Activated CD8-positive, alpha-beta T cell treated with anti-CD3 and anti-CD28 coated beads, Interleukin-2, amount 10 ng/mL, durations not matched to agents 7 days and 5 days (primary cell): Measurements from ENCODE around the gene FLACC1. TPM values are rescaled to one million over a fixed set of nuclear protein-coding genes. Genes with fewer than 3 reads are reported as not detected.
"Not testable (repeated sequence)": the region's sequence is repeated elsewhere in the genome, so short reads cannot be mapped to it uniquely, and the experiment has no call there.

Experiments used
- ATAC-seq: fragments of 150-1000 bp; cut with Tn5 transposase; one replicate; pipeline ENCODE4 v1.10.0; 2021; ENCODE audit warnings: moderate library complexity
- CTCF ChIA-PET: fragments of 350-600 bp; sonication (Branson Sonifier 250); formaldehyde crosslinking; loops from one replicate; lab custom pipeline; 2021; ENCODE audit warnings: antibody characterized with exemption; lab: Charles Lee
- POLR2A ChIA-PET: fragments of 350-600 bp; sonication (Branson Sonifier 250); formaldehyde crosslinking; loops from one replicate; lab custom pipeline; 2021; ENCODE audit warnings: antibody characterized with exemption; lab: Charles Lee
- DNase-seq: peaks from one replicate; pipeline ENCODE4 v3.0.0-alpha.2; 2020
- H3K27ac Mint-ChIP-seq: one replicate; pipeline ENCODE4 v1.8.0; 2021; ENCODE audit warnings: mild to moderate bottlenecking, mixed read lengths
- H3K27me3 Mint-ChIP-seq: one replicate; pipeline ENCODE4 v1.8.0; 2021; ENCODE audit warnings: low read depth, mixed read lengths
- H3K36me3 Mint-ChIP-seq: one replicate; pipeline ENCODE4 v1.8.0; 2021; ENCODE audit warnings: low read depth, mixed read lengths
- H3K4me1 Mint-ChIP-seq: one replicate; pipeline ENCODE4 v1.8.0; 2021; ENCODE audit warnings: low read depth, mixed read lengths
- H3K4me3 Mint-ChIP-seq: one replicate; pipeline ENCODE4 v1.8.0; 2021; ENCODE audit warnings: mild to moderate bottlenecking, mixed read lengths
- H3K9me3 Mint-ChIP-seq: one replicate; pipeline ENCODE4 v1.8.0; 2022; ENCODE audit warnings: mixed read lengths; ENCODE audit not compliant: insufficient read depth
- total RNA-seq, 2 experiments: library from RNA; stranded (reverse); gene quantifications; one replicate each; pipeline ENCODE4 v1.2.3, GENCODE V29; 2021

Gene FLACC1
- total RNA-seq, 2 experiments from 2014 or later = 2.8 to 3.0 TPM

DNA sequence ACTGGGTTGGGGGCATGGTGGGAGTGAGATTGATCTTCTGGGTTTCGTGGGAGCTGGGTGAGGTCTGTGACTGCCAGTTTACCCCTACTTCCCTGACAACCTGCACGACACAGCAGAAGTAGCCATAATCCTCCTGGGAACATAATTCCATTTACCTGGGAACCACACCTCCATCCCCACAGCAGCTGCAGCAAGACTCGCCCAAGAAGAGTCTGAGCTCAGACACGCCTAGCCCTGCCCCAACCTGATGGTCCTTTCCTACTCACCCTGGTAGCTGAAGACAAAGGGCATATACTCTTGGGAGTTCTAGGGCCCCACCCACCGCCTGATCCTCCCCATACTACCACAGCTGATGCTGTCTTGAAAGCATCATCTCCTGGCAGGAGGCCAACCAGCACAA is 43.8 kb downstream of the FLACC1 start:
- DNase-seq = no peak
- Mint-ChIP-seq H3K4me1 (no peaks in the 10 kb centered on the region), H3K4me3 (no peak overlapping the region), H3K9me3 (peaks cover 30% of the 10 kb centered on the region), H3K36me3 (peaks cover 44% of the 10 kb centered on the region), H3K27me3 (no peaks in the 10 kb centered on the region), H3K27ac (no peak overlapping the region)
- POLR2A ChIA-PET = no interaction called here
- no peak for ATAC-seq
- CTCF ChIA-PET = interaction anchor here (1.2 kb wide), 1 partner anchor 29 kb away, joined by 3 read pairs; no protein-coding TSS in a partner anchor

DNA sequence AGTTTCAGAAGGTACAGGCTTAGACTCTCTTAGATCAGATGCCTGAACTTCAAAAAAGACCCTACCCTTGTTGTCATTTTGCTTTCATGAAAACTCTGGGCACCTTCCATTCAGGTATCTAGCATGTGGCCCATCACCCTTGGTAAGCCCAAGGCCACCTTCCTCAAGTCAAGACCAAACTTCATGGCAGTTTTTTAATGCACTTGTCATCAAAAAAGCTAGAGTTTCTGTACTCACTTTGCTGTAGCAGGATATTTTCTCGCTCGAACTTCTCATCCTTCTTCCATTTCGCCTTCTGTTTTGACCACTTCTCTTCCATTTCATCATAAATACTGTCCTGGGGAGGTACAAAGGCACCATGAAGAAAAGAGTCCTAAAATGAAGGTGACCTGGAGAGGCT is 48.2 kb downstream of the FLACC1 start:
- Mint-ChIP-seq H3K4me1 (no peaks in the 10 kb centered on the region), H3K4me3 (no peak overlapping the region), H3K27me3 (no peaks in the 10 kb centered on the region), H3K36me3 (peaks cover 66% of the 10 kb centered on the region), H3K9me3 (peaks cover 22% of the 10 kb centered on the region), H3K27ac (no peak overlapping the region)
- DNase-seq (no peak), ATAC-seq (no peak)
- CTCF ChIA-PET = no interaction called here
- POLR2A ChIA-PET = interaction anchor here (1.1 kb wide), 1 partner anchor 10 kb away, joined by 3 read pairs; no protein-coding TSS in a partner anchor

DNA sequence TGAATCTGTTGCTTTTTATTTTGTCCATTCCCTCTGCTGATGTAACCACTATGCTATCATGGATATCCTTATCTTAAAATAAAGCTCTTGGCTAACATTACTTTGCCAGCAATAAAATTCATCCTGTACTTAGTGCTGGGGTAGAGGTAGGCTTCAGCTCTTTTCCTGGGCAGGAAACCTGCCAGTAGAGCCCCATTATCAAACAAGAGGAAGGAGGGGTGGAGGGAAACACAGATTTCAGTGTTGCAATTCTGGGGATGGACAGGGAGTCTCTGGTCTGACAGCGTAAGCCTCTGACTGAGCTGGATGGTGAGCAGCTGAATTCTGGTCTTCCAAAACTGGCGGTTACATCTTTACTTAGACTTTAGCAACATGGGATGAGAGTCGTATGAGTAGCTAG is 49.3 kb downstream of the FLACC1 start:
- ChIA-PET CTCF (interaction anchor here (1.2 kb wide), 1 partner anchor 36 kb away, joined by 3 read pairs; no protein-coding TSS in a partner anchor), POLR2A (no interaction called here)
- DNase-seq (no peak), ATAC-seq (no peak)
- H3K27ac Mint-ChIP-seq = no peak overlapping the region
- H3K27me3 Mint-ChIP-seq = no peaks in the 10 kb centered on the region
- peaks cover 61% of the 10 kb centered on the region for H3K36me3 Mint-ChIP-seq
- H3K4me1 Mint-ChIP-seq = no peaks in the 10 kb centered on the region
- no peak overlapping the region for H3K4me3 Mint-ChIP-seq
- peaks cover 22% of the 10 kb centered on the region for H3K9me3 Mint-ChIP-seq

DNA sequence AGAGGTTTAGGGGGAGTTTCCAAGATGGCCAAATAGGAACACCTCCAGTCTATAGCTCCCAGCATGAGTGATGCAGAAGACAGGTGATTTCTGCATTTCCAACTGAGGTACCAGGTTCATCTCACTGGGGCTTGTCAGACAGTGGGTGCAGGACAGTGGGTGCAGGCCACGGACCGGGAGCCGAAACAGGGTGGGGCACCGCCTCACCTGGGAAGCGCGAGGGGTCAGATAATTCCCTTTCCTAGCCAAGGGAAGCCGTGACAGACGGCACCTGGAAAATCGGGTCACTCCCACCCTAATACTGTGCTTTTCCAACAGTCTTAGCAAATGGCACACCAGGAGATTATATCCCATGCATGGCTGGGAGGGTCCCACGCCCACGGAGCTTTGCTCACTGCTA is 57.2 kb downstream of the FLACC1 start:
- H3K4me3 Mint-ChIP-seq, ATAC-seq, DNase-seq, H3K9me3 Mint-ChIP-seq, H3K4me1 Mint-ChIP-seq, H3K27ac Mint-ChIP-seq, H3K27me3 Mint-ChIP-seq, POLR2A ChIA-PET: not testable (repeated sequence)
- H3K36me3 Mint-ChIP-seq = peaks cover 67% of the 10 kb centered on the region
- CTCF ChIA-PET = interaction anchor here (1.5 kb wide), 1 partner anchor 67 kb away, joined by 5 read pairs; no protein-coding TSS in a partner anchor

DNA sequence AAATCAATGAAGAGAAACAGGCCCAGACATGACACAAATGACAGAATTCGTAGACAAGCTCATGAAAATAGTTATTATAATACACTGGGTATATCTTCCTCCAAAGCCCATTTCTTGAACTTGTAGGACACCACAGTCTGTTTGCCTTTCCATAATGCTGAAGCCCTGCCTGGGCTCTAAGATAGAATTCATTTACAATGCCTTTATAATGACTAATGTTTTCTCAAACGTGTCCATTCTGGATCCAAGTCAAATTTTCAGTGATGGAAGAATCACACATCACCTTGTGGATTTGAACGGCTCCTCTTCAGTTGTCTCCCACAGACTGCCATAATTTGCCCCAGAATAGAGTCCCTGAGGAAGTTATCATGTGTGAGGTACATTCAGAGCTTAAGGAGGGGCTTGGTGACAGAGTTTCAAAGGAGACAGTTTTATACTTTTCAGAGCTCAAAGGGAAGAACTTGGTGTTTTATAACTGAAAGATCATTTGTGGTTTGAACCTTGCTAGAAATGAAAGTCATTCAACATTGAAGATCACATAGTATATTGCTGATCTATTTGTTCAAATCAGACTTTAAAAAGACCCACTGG is 58.6 kb downstream of the FLACC1 start:
- Mint-ChIP-seq H3K4me3 (no peak overlapping the region), H3K27ac (no peak overlapping the region), H3K9me3 (peaks cover 7% of the 10 kb centered on the region), H3K36me3 (peaks cover 66% of the 10 kb centered on the region), H3K27me3 (no peaks in the 10 kb centered on the region), H3K4me1 (no peaks in the 10 kb centered on the region)
- ATAC-seq (no peak), DNase-seq (no peak)
- ChIA-PET CTCF (interaction anchor here (0.8 to 1.5 kb wide), 5 partner anchors 9 to 146 kb away, joined by 3 to 6 read pairs (median 4); no protein-coding TSS in a partner anchor), POLR2A (interaction anchor here (0.8 to 1.1 kb wide), 2 partner anchors 10 to 12 kb away, joined by 3 read pairs; no protein-coding TSS in a partner anchor)

DNA sequence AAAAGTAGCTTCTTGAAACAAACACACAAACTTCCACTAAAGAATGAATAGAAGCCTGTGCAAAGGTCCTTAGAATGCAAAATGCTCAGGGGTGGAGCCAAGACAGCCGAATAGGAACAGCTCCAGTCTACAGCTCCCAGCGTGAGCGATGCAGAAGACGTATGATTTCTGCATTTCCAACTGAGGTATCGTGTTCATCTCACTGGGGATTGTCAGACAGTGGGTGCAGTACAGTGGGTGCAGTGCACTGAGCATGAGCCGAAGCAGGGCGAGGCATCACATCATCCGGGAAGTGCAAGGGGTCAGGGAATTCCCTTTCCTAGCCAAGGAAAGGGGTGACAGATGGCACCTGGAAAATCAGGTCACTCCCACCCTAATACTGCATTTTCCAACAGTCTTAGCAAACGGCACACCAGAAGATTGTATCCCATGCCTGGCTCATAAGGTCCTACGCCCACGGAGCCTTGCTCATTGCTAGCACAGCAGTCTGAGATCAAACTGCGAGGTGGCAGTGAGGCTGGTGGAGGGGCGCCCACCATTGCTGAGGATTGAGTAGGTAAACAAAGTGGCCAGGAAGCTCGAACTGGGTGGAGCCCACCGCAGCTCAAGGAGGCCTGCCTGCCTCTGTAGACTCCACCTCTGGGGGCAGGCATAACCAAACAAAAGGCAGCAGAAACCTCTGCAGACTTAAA is 66.5 kb downstream of the FLACC1 start:
- H3K27ac Mint-ChIP-seq, ATAC-seq, DNase-seq, POLR2A ChIA-PET, H3K4me3 Mint-ChIP-seq, H3K27me3 Mint-ChIP-seq, H3K4me1 Mint-ChIP-seq: not testable (repeated sequence)
- H3K9me3 Mint-ChIP-seq = peaks cover 11% of the 10 kb centered on the region
- CTCF ChIA-PET = interaction anchor here (0.7 kb wide), 1 partner anchor 16 kb away, joined by 3 read pairs; no protein-coding TSS in a partner anchor
- peaks cover 83% of the 10 kb centered on the region for H3K36me3 Mint-ChIP-seq

DNA sequence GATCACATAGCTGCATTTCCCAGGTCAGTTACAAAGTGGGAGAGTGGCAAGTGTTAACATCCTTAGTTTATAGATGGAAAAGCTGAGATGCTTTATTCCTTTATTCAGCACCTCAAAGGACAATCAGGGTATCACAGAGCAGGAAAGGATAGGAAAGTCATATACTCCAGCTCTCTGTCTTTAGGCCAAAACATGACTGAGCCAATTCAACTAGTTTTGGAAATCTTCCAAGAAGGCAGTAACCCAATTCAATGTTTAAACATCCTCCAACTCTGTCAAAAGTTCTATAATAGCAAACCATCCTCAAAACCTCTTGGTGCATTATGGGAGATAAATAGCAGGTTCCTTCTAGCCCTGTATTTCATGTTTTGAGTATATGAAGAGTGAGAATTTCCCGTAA is 71.6 kb downstream of the FLACC1 start:
- H3K4me3 Mint-ChIP-seq = no peak overlapping the region
- no peaks in the 10 kb centered on the region for H3K27me3 Mint-ChIP-seq
- CTCF ChIA-PET = interaction anchor here (0.6 to 1.2 kb wide), 3 partner anchors 52 to 102 kb away, joined by 3 read pairs; partner anchors contain the start of gene CASP10
- H3K36me3 Mint-ChIP-seq = peaks cover 63% of the 10 kb centered on the region
- no peak overlapping the region for H3K27ac Mint-ChIP-seq
- no peak for DNase-seq
- ATAC-seq = no peak
- no peaks in the 10 kb centered on the region for H3K9me3 Mint-ChIP-seq
- POLR2A ChIA-PET = interaction anchor here (0.9 to 1.1 kb wide), 2 partner anchors 25 to 52 kb away, joined by 3 to 4 read pairs; partner anchors contain the start of gene CASP8
- peaks cover 8% of the 10 kb centered on the region for H3K4me1 Mint-ChIP-seq

DNA sequence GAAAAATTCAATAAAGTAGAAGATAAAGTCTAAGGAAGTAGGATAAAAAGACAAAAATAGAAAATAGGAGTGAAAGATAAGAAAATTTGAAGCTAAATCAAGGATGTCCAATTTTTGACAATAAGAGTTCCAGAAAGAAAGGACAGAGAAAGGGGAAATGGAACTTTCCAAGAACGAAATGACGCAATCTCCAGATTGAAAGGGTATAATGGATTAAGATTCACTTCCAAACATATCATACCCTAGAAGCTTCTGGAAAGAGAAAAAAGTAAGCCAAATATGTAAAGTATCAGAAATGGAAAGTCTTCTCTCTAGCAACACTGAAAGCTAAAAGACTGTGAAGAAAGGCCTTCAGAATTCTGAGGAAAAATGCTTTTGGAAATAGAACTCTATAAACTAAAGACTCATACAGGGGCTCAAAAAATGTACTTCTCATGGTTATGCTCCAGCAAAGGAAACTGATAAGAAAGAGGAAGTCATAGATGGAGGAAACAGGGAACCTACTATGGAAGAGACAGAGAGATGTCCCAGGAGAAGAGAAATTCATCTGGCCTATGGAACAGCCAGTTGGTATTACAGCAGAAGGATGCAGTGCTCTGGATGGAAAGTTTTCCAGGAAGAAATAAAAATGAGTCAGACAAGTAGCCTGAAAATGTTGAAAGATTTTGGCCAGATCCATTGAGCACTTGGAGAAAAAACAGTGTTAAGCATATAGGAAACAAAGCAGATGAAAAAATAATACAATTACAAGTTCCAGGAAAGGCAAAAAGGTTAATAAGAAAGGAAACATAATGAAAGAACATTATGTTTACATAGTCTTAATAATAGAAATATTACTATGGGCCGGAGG is 76.7 kb downstream of the FLACC1 start:
- H3K9me3 Mint-ChIP-seq = no peaks in the 10 kb centered on the region

DNA sequence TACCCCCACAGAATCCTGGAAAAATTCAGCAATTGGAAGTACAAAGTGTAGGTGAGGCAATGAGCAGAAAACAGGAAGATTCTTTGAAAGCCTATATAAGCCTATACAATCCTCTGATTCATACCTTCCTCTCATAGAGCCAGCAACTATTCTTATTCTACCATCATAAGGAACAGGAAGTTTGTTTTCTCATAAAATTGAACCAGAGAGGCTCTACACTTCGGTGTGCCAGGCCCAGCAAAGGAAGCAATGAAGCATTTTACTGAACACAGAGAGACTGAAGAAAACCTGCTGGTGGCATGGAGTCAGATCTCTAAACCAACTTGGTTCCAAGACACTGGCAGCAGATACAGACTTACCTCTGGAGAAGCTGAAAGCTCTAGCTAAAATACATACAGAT is 78.1 kb downstream of the FLACC1 start:
- CTCF ChIA-PET = interaction anchor here (1.2 to 1.6 kb wide), 4 partner anchors 20 to 96 kb away, joined by 3 to 5 read pairs (median 4); partner anchors contain the start of gene CASP10
- peak overlapping the region; percentile 39 for H3K27ac Mint-ChIP-seq
- H3K27me3 Mint-ChIP-seq = no peaks in the 10 kb centered on the region
- H3K9me3 Mint-ChIP-seq = no peaks in the 10 kb centered on the region
- ATAC-seq = no peak
- peaks cover 63% of the 10 kb centered on the region for H3K36me3 Mint-ChIP-seq
- POLR2A ChIA-PET = interaction anchor here (1.2 to 3.2 kb wide), 2 partner anchors 12 to 16 kb away, joined by 3 to 11 read pairs; no protein-coding TSS in a partner anchor
- peaks cover 19% of the 10 kb centered on the region for H3K4me1 Mint-ChIP-seq
- H3K4me3 Mint-ChIP-seq = no peak overlapping the region
- no peak for DNase-seq

More for the DNA sequence above, 76.7 kb downstream of the FLACC1 start:
- DNase-seq (no peak), ATAC-seq (no peak)
- Mint-ChIP-seq H3K36me3 (peaks cover 59% of the 10 kb centered on the region), H3K4me1 (peaks cover 23% of the 10 kb centered on the region), H3K4me3 (no peak overlapping the region), H3K27me3 (no peaks in the 10 kb centered on the region), H3K27ac (no peak overlapping the region)
- ChIA-PET CTCF (interaction anchor here (1.1 to 1.2 kb wide), 2 partner anchors 10 to 18 kb away, joined by 3 read pairs; no protein-coding TSS in a partner anchor), POLR2A (interaction anchor here (1.3 to 1.5 kb wide), 2 partner anchors 9 to 20 kb away, joined by 3 to 4 read pairs; partner anchors contain the start of gene CASP8)

DNA sequence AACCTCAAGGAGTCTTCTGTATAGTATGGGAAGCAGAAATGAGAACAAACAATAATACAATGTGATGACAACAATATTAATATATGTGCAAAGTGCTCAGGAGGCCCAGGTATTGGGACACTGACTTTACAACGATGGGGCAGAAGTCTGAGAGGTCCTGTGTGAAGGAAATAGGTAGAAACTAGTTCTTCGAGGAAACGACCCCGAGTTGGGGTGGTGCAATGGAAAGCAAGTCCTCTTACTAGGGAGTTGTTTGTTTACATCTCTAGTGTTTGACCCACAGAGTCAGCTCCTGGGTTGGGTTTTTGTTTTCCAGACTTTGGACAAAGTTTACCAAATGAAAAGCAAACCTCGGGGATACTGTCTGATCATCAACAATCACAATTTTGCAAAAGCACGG is 80.6 kb downstream of the FLACC1 start:
- H3K27me3 Mint-ChIP-seq = no peaks in the 10 kb centered on the region
- DNase-seq (no peak), ATAC-seq (no peak)
- H3K36me3 Mint-ChIP-seq = peaks cover 80% of the 10 kb centered on the region
- CTCF ChIA-PET = interaction anchor here (1.2 to 2.1 kb wide), 4 partner anchors 12 to 40 kb away, joined by 3 to 6 read pairs (median 4); partner anchors contain the start of gene CASP8
- H3K4me1 Mint-ChIP-seq = peaks cover 28% of the 10 kb centered on the region
- H3K27ac Mint-ChIP-seq = peak overlapping the region; percentile 12
- H3K9me3 Mint-ChIP-seq = no peaks in the 10 kb centered on the region
- POLR2A ChIA-PET = interaction anchor here (1.0 to 3.2 kb wide), 3 partner anchors 9 to 16 kb away, joined by 3 to 11 read pairs (median 4); partner anchors contain the start of gene CASP8
- no peak overlapping the region for H3K4me3 Mint-ChIP-seq

DNA sequence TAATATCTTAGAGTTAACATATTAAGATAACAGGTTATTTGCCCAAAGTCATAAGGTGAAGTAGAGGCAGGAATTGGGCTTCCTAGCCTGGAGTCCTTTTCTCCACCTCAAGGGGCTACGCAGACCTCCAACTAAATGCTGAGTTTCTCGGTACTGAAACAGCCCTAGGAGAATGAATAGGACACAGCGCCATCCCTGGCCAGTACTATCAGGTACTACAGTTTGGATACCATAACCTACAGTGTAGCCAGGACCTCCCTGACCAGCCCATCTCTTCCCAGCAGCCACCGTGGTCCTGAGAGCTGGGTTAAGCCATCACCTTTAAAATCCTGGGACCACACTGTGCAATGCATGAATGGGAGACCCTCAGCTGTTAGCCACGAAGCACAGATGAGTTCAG is 81.2 kb downstream of the FLACC1 start:
- CTCF ChIA-PET = interaction anchor here (1.5 to 1.7 kb wide), 2 partner anchors 14 to 93 kb away, joined by 4 to 5 read pairs; partner anchors contain the start of gene CASP10
- H3K36me3 Mint-ChIP-seq = peaks cover 83% of the 10 kb centered on the region
- POLR2A ChIA-PET = interaction anchor here (1.4 to 3.2 kb wide), 2 partner anchors 9 to 12 kb away, joined by 3 to 11 read pairs; no protein-coding TSS in a partner anchor
- H3K4me1 Mint-ChIP-seq = peaks cover 31% of the 10 kb centered on the region
- H3K27ac Mint-ChIP-seq = peak overlapping the region; percentile 12
- H3K27me3 Mint-ChIP-seq = no peaks in the 10 kb centered on the region
- DNase-seq = no peak
- H3K4me3 Mint-ChIP-seq = no peak overlapping the region
- H3K9me3 Mint-ChIP-seq = no peaks in the 10 kb centered on the region
- ATAC-seq = peak; percentile 27
